ENCODE data around the gene LRRC71. TPM values are rescaled to one million over a fixed set of nuclear protein-coding genes. Genes with fewer than 3 reads are reported as not detected.

Gene LRRC71
- not detected for total RNA-seq
- polyA plus RNA-seq = under 1 TPM in 1 of 3 donors, not detected in 2; 0.07 TPM

DNA sequence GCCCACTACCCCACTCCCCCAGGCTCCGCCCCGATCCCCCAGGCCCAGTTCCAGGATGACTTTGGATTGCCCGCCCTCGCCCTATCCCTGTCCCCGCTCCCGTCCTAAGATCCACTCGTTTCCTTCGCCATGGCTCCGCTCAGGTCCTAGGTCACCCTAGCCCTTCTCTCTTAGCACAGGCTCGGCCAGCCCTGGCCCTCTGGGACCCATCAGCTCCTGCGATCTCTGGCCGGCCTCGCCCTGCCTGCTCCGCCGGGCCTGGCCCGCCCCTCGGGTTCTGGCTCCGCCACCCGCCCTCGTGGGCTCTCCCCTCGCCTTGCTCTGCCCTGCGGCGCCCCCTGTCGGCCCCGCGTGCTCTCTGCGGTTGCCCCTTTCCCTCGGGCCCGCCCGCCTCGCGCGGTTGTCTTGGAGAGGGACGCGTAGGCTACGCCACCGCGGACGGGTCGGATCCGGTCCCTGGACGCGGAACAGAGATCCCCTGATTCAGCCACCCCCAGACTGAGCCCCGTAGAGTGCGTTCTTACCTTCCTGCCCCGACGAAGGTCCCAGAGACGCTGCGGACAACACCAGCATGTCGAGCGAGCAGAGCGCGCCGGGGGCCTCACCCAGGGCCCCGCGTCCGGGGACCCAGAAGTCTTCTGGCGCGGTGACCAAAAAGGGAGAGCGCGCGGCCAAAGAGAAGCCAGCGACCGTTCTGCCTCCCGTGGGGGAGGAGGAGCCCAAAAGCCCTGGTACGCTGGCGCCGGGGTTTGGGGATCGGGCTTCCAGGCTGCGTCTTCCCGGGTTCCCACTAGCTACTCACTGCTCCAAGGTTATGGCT is at the start of gene LRRC71:
LRRC71 (plus strand) TSS at position 400 of the 820 bp plus-strand sequence; CDS start at position 572, 172 bp downstream.
- H3K4me3 ChIP-seq = peak within 1 kb of the TSS in 2 of 4 donors; percentile 7 to 29
- no peaks in the 10 kb centered on the region for H3K9me3 ChIP-seq
- TF ChIP-seq, protein P1, sequence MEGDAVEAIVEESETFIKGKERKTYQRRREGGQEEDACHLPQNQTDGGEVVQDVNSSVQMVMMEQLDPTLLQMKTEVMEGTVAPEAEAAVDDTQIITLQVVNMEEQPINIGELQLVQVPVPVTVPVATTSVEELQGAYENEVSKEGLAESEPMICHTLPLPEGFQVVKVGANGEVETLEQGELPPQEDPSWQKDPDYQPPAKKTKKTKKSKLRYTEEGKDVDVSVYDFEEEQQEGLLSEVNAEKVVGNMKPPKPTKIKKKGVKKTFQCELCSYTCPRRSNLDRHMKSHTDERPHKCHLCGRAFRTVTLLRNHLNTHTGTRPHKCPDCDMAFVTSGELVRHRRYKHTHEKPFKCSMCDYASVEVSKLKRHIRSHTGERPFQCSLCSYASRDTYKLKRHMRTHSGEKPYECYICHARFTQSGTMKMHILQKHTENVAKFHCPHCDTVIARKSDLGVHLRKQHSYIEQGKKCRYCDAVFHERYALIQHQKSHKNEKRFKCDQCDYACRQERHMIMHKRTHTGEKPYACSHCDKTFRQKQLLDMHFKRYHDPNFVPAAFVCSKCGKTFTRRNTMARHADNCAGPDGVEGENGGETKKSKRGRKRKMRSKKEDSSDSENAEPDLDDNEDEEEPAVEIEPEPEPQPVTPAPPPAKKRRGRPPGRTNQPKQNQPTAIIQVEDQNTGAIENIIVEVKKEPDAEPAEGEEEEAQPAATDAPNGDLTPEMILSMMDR (IDR thresholded peaks at IDR 0.05) = peak; percentile 29 to 63 (median 56)
- TF ChIP-seq EP300 (IDR thresholded peaks at IDR 0.05) (no peak), POLR2A (IDR thresholded peaks at IDR 0.05) (no peak), POLR2AphosphoS5 (IDR thresholded peaks at IDR 0.05) (no peak)
- peaks cover 0 to 4% (median 0%) of the 10 kb centered on the region in 4 donors for H3K36me3 ChIP-seq
- H3K27ac ChIP-seq = no peak within 1 kb of the TSS
- intact Hi-C loops (cut with DNase I) = loop anchor here (1.0 to 10.0 kb wide), 2 partner anchors 28 to 86 kb away; no protein-coding TSS in a partner anchor
- H3K27me3 ChIP-seq = peaks cover 37 to 61% (median 60%) of the 10 kb centered on the region in 3 donors
- WGBS, 2 donors = 7 to 10% methylated on average over 71 of the region's 71 CpGs
- peaks cover 0 to 25% (median 23%) of the 10 kb centered on the region in 4 donors for H3K4me1 ChIP-seq
- DNase-seq = peak; percentile 85

DNA sequence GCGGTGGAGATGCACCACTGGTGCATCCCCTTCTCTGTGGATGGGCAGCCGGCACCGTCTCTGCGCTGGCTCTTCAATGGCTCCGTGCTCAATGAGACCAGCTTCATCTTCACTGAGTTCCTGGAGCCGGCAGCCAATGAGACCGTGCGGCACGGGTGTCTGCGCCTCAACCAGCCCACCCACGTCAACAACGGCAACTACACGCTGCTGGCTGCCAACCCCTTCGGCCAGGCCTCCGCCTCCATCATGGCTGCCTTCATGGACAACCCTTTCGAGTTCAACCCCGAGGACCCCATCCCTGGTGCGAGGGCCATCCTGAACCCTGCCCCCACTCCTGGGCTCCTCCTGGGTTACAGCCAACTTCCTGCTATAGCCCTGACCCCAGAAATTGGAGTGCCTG is 46.8 kb upstream of the LRRC71 start:
- TF ChIP-seq POLR2AphosphoS5 (IDR thresholded peaks at IDR 0.05) (no peak), POLR2A (IDR thresholded peaks at IDR 0.05) (no peak), EP300 (IDR thresholded peaks at IDR 0.05) (no peak)
- TF ChIP-seq, protein P1 (IDR thresholded peaks at IDR 0.05) = no peak
- H3K27me3 ChIP-seq = peaks cover 0 to 15% (median 0%) of the 10 kb centered on the region in 3 donors
- H3K36me3 ChIP-seq = no peaks in the 10 kb centered on the region
- H3K4me3 ChIP-seq = no peak overlapping the region
- no peaks in the 10 kb centered on the region for H3K9me3 ChIP-seq
- H3K4me1 ChIP-seq = no peaks in the 10 kb centered on the region
- no peak overlapping the region for H3K27ac ChIP-seq
- intact Hi-C loops (cut with DNase I) = no loop called here
- 93 to 95% methylated on average over 18 of the region's 18 CpGs for WGBS, 2 donors
- no peak for DNase-seq

DNA sequence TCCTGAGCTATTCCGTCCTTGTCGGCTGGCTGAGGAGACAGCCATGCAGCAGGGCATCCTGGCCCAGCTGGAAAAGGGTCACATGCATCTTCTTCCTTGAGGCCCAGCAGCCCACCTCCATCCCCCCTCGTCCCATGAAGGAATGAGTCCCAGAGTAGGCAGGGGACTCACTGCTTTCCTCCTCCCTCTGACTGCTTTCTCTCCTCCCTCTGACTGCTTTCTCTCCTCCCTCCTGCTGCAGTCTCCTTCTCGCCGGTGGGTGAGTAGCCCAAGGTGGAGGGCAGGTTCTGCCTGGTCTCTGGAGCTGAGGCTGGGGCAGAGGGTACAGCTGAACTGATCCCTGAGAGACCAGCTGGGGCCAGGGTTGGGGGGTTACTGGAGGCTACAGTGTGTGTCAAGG is 46.3 kb upstream of the LRRC71 start:
- WGBS, 2 donors = 86 to 89% methylated on average over 5 of the region's 5 CpGs
- intact Hi-C loops (cut with DNase I) = no loop called here

DNA sequence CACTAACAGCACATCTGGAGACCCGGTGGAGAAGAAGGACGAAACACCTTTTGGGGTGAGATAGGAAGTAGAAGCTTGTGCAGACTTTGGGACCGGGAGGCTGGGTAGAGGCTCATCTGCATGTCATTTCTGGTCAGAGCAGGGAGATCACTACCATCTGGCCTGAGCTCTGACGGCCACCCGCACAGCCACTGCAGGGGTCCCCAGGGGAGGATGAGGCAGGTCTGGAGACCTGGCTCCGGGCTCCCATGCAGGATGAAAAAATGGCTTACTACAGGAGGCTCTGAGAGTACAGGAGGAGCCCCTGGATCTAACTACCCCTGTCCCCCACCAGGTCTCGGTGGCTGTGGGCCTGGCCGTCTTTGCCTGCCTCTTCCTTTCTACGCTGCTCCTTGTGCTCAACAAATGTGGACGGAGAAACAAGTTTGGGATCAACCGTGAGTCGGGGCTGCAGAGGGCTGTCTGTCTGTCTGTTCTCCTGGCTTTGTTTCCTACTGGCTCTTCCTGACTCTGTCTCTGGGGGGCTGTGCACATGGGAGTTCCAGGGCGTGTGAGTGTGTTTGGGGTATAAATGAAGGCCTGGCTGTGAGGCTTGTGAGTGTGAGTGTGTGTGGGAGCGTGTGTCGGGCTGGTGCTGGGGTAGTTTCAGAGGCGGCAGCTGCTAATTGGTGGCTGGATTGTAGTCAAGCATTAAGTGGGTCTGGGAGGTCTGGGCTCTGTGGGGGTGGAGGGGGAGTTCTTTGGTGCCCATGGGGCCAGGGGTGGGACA is 45.7 kb upstream of the LRRC71 start:
- no peaks in the 10 kb centered on the region for H3K9me3 ChIP-seq
- H3K27me3 ChIP-seq = peaks cover 0 to 19% (median 0%) of the 10 kb centered on the region in 3 donors
- TF ChIP-seq POLR2A (IDR thresholded peaks at IDR 0.05) = no peak
- TF ChIP-seq EP300 (IDR thresholded peaks at IDR 0.05) = no peak
- TF ChIP-seq, protein P1 (IDR thresholded peaks at IDR 0.05) = no peak
- no peak for TF ChIP-seq POLR2AphosphoS5 (IDR thresholded peaks at IDR 0.05)
- no peak for DNase-seq
- no peak overlapping the region for H3K27ac ChIP-seq
- WGBS, 2 donors = 80 to 83% methylated on average over 16 of the region's 16 CpGs
- H3K4me3 ChIP-seq = no peak overlapping the region
- no peaks in the 10 kb centered on the region for H3K4me1 ChIP-seq
- no peaks in the 10 kb centered on the region for H3K36me3 ChIP-seq
- intact Hi-C loops (cut with DNase I) = no loop called here

More for the DNA sequence above, 46.3 kb upstream of the LRRC71 start:
- H3K4me3 ChIP-seq = no peak overlapping the region
- H3K36me3 ChIP-seq = no peaks in the 10 kb centered on the region
- no peak for DNase-seq
- H3K4me1 ChIP-seq = no peaks in the 10 kb centered on the region
- H3K27ac ChIP-seq = no peak overlapping the region
- TF ChIP-seq, protein P1 (IDR thresholded peaks at IDR 0.05) = no peak
- TF ChIP-seq POLR2AphosphoS5 (IDR thresholded peaks at IDR 0.05) (no peak), POLR2A (IDR thresholded peaks at IDR 0.05) (no peak)
- H3K9me3 ChIP-seq = no peaks in the 10 kb centered on the region
- H3K27me3 ChIP-seq = peaks cover 0 to 19% (median 0%) of the 10 kb centered on the region in 3 donors
